ENCODE measurements around the gene CST9. TPM values are rescaled to one million over a fixed set of nuclear protein-coding genes. Genes with fewer than 3 reads are reported as not detected.

CST9 gene
- total RNA-seq, 1 experiment from 2014 or later, result not detected

- ChIA-PET POLR2A (no interaction called here), RAD21 (ENCODE audit: low non-redundant PET in 1 of 2, low total read pairs in 2 of 2, uncharacterized antibody in 2 of 2, unreplicated experiment in 2 of 2) (no interaction called here), CTCF (no interaction called here)
- Histone ChIP-seq H2AFZ (ENCODE audit: low read depth, low read length, poor library complexity, severe bottlenecking) (no peak overlapping the region), H4K20me1 (ENCODE audit: insufficient read depth) (no peaks in the 10 kb centered on the region), H3K9me2 (ENCODE audit: insufficient read depth) (no peaks in the 10 kb centered on the region), H3K36me3 (ENCODE audit: control insufficient read depth in 1 of 2, insufficient read depth in 2 of 2, low read length in 2 of 2) (no peaks in the 10 kb centered on the region), H3K27me3 (ENCODE audit: insufficient read depth, low read length) (no peaks in the 10 kb centered on the region), H3K4me1 (ENCODE audit: control insufficient read depth in 1 of 2, insufficient read depth in 2 of 2, low read length in 2 of 2) (no peaks in the 10 kb centered on the region), H3K4me3 (replicated peaks in 1 of 2; ENCODE audit: low read depth in 1 of 2, low read length in 2 of 2) (no peak overlapping the region), H3K79me2 (ENCODE audit: insufficient read depth, low read length) (no peaks in the 10 kb centered on the region), H3K4me2 (ENCODE audit: low read length) (no peak overlapping the region), H3K9me3 (ENCODE audit: control insufficient read depth in 1 of 2, insufficient read depth in 1 of 2, low read depth in 1 of 2, low read length in 2 of 2) (no peaks in the 10 kb centered on the region), H3K27ac (ENCODE audit: low read depth, low read length) (no peak overlapping the region), H3K9ac (ENCODE audit: low read length) (no peak overlapping the region)
- no peak for TF ChIP-seq CBX3 (IDR thresholded peaks at IDR 0.05; ENCODE audit: low read depth)
- no peak for TF ChIP-seq SP1 (IDR thresholded peaks at IDR 0.05; ENCODE audit: low read depth)
- no peak for TF ChIP-seq POLR2AphosphoS5 (IDR thresholded peaks at IDR 0.05; ENCODE audit: low read depth, low read length)
- TF ChIP-seq EZH2phosphoT487 (IDR thresholded peaks at IDR 0.05; ENCODE audit: borderline replicate concordance), result no peak
- TF ChIP-seq, protein P1, sequence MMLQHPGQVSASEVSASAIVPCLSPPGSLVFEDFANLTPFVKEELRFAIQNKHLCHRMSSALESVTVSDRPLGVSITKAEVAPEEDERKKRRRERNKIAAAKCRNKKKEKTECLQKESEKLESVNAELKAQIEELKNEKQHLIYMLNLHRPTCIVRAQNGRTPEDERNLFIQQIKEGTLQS (IDR thresholded peaks at IDR 0.05), result no peak
- TF ChIP-seq YY1 (IDR thresholded peaks at IDR 0.05; ENCODE audit: extremely low read depth, insufficient replicate concordance, low read depth, low read length), result no peak
- TF ChIP-seq TCF7L2 (IDR thresholded peaks at IDR 0.05; ENCODE audit: borderline replicate concordance, extremely low read depth, insufficient read depth, insufficient read length), result no peak
- no peak for TF ChIP-seq ELF1 (IDR thresholded peaks at IDR 0.05; ENCODE audit: borderline replicate concordance, low read depth)
- no peak for TF ChIP-seq FOSL1 (IDR thresholded peaks at IDR 0.05; ENCODE audit: low read depth)
- no peak for TF ChIP-seq RAD21 (IDR thresholded peaks at IDR 0.05; ENCODE audit: low read depth)
- no peak for TF ChIP-seq SRF (IDR thresholded peaks at IDR 0.05; ENCODE audit: low read depth)
- TF ChIP-seq ZFX (IDR thresholded peaks at IDR 0.05), result no peak
- no peak for TF ChIP-seq JUND (IDR thresholded peaks at IDR 0.05)
- TF ChIP-seq EGR1 (IDR thresholded peaks at IDR 0.05; ENCODE audit: low read depth), result no peak
- no peak for TF ChIP-seq REST (IDR thresholded peaks at IDR 0.05; ENCODE audit: low read depth)
- no peak for TF ChIP-seq ZNF274 (IDR thresholded peaks at IDR 0.05; ENCODE audit: low read depth, low read length)
- TF ChIP-seq ZBTB33 (IDR thresholded peaks at IDR 0.05; ENCODE audit: extremely low read depth, insufficient replicate concordance, low read length), result no peak
- no peak for TF ChIP-seq CTCF (IDR thresholded peaks at IDR 0.05 in 2 of 3, conservative IDR thresholded peaks at IDR 0.05 in 1 of 3; ENCODE audit: borderline replicate concordance in 1 of 3, insufficient read depth in 1 of 3, low read depth in 2 of 3, low read length in 2 of 3)
- BruUV-seq (replicated peaks), result no TSS peak
- intact Hi-C loops (cut with micrococcal nuclease), result no loop called here
- DNase-seq (ENCODE audit: low read depth, low spot score), result no peak
- no peak for ATAC-seq
These were observed 47.8 kb upstream of the CST9 start for GRCh38 chr20:23653400-23653938.

Measured in HCT116 (cell line).